Hepatocyte (in vitro differentiated cells): ENCODE results near the gene SMIM1. TPM values are rescaled to one million over a fixed set of nuclear protein-coding genes. Genes with fewer than 3 reads are reported as not detected.
A peak's percentile ranks its signal among the peaks of the same experiment; 100 is the strongest.

Experiments used
- DNase-seq: peaks from one replicate; pipeline ENCODE4 v3.0.0-alpha.2; 2016; ENCODE audit warnings: low spot score
- H2AFZ ChIP-seq: fragments of 200-600 bp; sonication (generic); 2 replicates; pipeline ENCODE4 v1.6.0; 2016; ENCODE audit warnings: antibody characterized with exemption, mild to moderate bottlenecking
- H3K27ac ChIP-seq: fragments of 200-600 bp; sonication (generic); 2 replicates; pipeline ENCODE4 v1.5.1; 2016; ENCODE audit warnings: mild to moderate bottlenecking
- H3K27me3 ChIP-seq: fragments of 200-600 bp; sonication (generic); 2 replicates; pipeline ENCODE4 v1.6.1; 2016
- H3K36me3 ChIP-seq: fragments of 200-600 bp; sonication (generic); replicated peaks from 2 replicates; pipeline ENCODE4 v1.5.1; 2016; ENCODE audit warnings: low read depth; ENCODE audit not compliant: insufficient read depth
- H3K4me1 ChIP-seq: fragments of 200-600 bp; sonication (generic); 2 replicates; pipeline ENCODE4 v1.5.1; 2016; ENCODE audit warnings: mild to moderate bottlenecking, moderate library complexity; ENCODE audit not compliant: insufficient read depth
- H3K4me2 ChIP-seq: fragments of 200-600 bp; sonication (generic); 2 replicates; pipeline ENCODE4 v1.6.0; 2016
- H3K4me3 ChIP-seq: fragments of 200-600 bp; sonication (generic); 2 replicates; pipeline ENCODE4 v1.5.1; 2016; ENCODE audit warnings: mild to moderate bottlenecking
- H3K79me2 ChIP-seq: fragments of 200-600 bp; sonication (generic); 2 replicates; pipeline ENCODE4 v1.6.0; 2017; ENCODE audit warnings: mild to moderate bottlenecking
- H3K9me2 ChIP-seq: fragments of 200-600 bp; sonication (generic); replicated peaks from 2 replicates; pipeline ENCODE4 v1.6.0; 2017; ENCODE audit warnings: mild to moderate bottlenecking; ENCODE audit not compliant: insufficient read depth
- H3K9me3 ChIP-seq: fragments of 200-600 bp; sonication (generic); 2 replicates; pipeline ENCODE4 v1.5.1; 2016; ENCODE audit warnings: low read depth, mild to moderate bottlenecking
- H4K20me1 ChIP-seq: fragments of 200-600 bp; sonication (generic); 2 replicates; pipeline ENCODE4 v1.6.0; 2016; ENCODE audit warnings: mild to moderate bottlenecking; ENCODE audit not compliant: insufficient read depth, poor library complexity, severe bottlenecking
- CTCF ChIP-seq: fragments of 200-600 bp; sonication (generic); IDR thresholded peaks from 2 replicates; pipeline ENCODE4 v1.5.1; 2016; ENCODE audit warnings: antibody characterized with exemption, mild to moderate bottlenecking; ENCODE audit not compliant: poor library complexity
- EZH2 ChIP-seq: fragments of 200-600 bp; sonication (generic); IDR thresholded peaks from 2 replicates; pipeline ENCODE4 v1.6.1; 2016; ENCODE audit warnings: antibody characterized with exemption, mild to moderate bottlenecking, borderline replicate concordance
- EZH2phosphoT487 ChIP-seq: fragments of 200-600 bp; sonication (generic); IDR thresholded peaks from one replicate; pipeline ENCODE4 v1.6.1; 2018; ENCODE audit warnings: antibody characterized with exemption, mild to moderate bottlenecking, low read depth, moderate library complexity; ENCODE audit not compliant: unreplicated experiment, severe bottlenecking
- WGBS: methylation state at CpG from one replicate; pipeline ENCODE4 v1.1.6; 2016; ENCODE audit warnings: low lambda C conversion rate; ENCODE audit errors: missing lambda C conversion rate; 5-methylcytosine and 5-hydroxymethylcytosine counted together
- polyA plus RNA-seq: library from polyadenylated mRNA; unstranded; fragments of >200 nt; fragmentation: Nextera tagmentation; extraction: Ambion mirVana; gene quantifications from 2 replicates; pipeline ENCODE4 v1.2.1, GENCODE V29; 2016
- total RNA-seq: library from RNA; depleted of rRNA; stranded (reverse); fragments of >200 nt; gene quantifications from 2 replicates; pipeline ENCODE4 v1.2.3, GENCODE V29; 2014

Gene SMIM1
- total and polyA plus RNA-seq, 2 experiments from 2014 or later, result 21.0 to 118 TPM

GRCh38 chr1:3743421-3743820 is 29.1 kb upstream of the SMIM1 start:
- no peaks in the 10 kb centered on the region for H3K36me3 ChIP-seq
- no peaks in the 10 kb centered on the region for H3K9me2 ChIP-seq
- no peak overlapping the region for H3K4me2 ChIP-seq
- no peaks in the 10 kb centered on the region for H3K9me3 ChIP-seq
- no peak overlapping the region for H3K4me3 ChIP-seq
- no peak overlapping the region for H3K27ac ChIP-seq
- H3K4me1 ChIP-seq, result no peaks in the 10 kb centered on the region
- no peaks in the 10 kb centered on the region for H4K20me1 ChIP-seq
- H3K27me3 ChIP-seq, result no peaks in the 10 kb centered on the region
- no peak for TF ChIP-seq EZH2
- TF ChIP-seq CTCF, result no peak
- no peak for TF ChIP-seq EZH2phosphoT487
- no peak overlapping the region for H2AFZ ChIP-seq
- DNase-seq, result no peak
- H3K79me2 ChIP-seq, result peaks cover 19% of the 10 kb centered on the region
- WGBS, result 94% methylated on average over 4 of the region's 4 CpGs

GRCh38 chr1:3743826-3744225 is 28.7 kb upstream of the SMIM1 start:
- no peaks in the 10 kb centered on the region for H3K4me1 ChIP-seq
- no peaks in the 10 kb centered on the region for H3K9me2 ChIP-seq
- no peak overlapping the region for H3K4me3 ChIP-seq
- H3K9me3 ChIP-seq, result no peaks in the 10 kb centered on the region
- no peak overlapping the region for H3K4me2 ChIP-seq
- H3K36me3 ChIP-seq, result no peaks in the 10 kb centered on the region
- WGBS, result 97% methylated on average over 12 of the region's 12 CpGs
- TF ChIP-seq EZH2phosphoT487 (no peak), CTCF (no peak), EZH2 (no peak)
- no peak for DNase-seq
- H3K27ac ChIP-seq, result no peak overlapping the region
- H3K79me2 ChIP-seq, result peaks cover 19% of the 10 kb centered on the region
- no peaks in the 10 kb centered on the region for H4K20me1 ChIP-seq
- H2AFZ ChIP-seq, result no peak overlapping the region
- no peaks in the 10 kb centered on the region for H3K27me3 ChIP-seq

GRCh38 chr1:3744646-3745045 is 27.9 kb upstream of the SMIM1 start:
- no peaks in the 10 kb centered on the region for H3K4me1 ChIP-seq
- H4K20me1 ChIP-seq, result no peaks in the 10 kb centered on the region
- H3K9me2 ChIP-seq, result no peaks in the 10 kb centered on the region
- H3K9me3 ChIP-seq, result no peaks in the 10 kb centered on the region
- DNase-seq, result no peak
- H3K4me2 ChIP-seq, result peak overlapping the region; percentile 99
- H3K27me3 ChIP-seq, result no peaks in the 10 kb centered on the region
- H3K27ac ChIP-seq, result no peak overlapping the region
- H3K79me2 ChIP-seq, result peaks cover 19% of the 10 kb centered on the region
- TF ChIP-seq CTCF (no peak), EZH2 (no peak), EZH2phosphoT487 (no peak)
- no peak overlapping the region for H2AFZ ChIP-seq
- 94% methylated on average over 10 of the region's 10 CpGs for WGBS
- no peaks in the 10 kb centered on the region for H3K36me3 ChIP-seq
- H3K4me3 ChIP-seq, result no peak overlapping the region

GRCh38 chr1:3745071-3745470 is 27.5 kb upstream of the SMIM1 start:
- Histone ChIP-seq H3K4me2 (peak overlapping the region; percentile 99), H3K9me3 (no peaks in the 10 kb centered on the region), H3K27ac (no peak overlapping the region), H2AFZ (no peak overlapping the region), H3K27me3 (no peaks in the 10 kb centered on the region), H3K36me3 (no peaks in the 10 kb centered on the region), H3K9me2 (no peaks in the 10 kb centered on the region), H3K4me3 (no peak overlapping the region), H3K4me1 (peaks cover under 1% of the 10 kb centered on the region), H4K20me1 (no peaks in the 10 kb centered on the region), H3K79me2 (peaks cover 19% of the 10 kb centered on the region)
- no peak for DNase-seq
- TF ChIP-seq EZH2phosphoT487 (no peak), CTCF (no peak), EZH2 (no peak)
- WGBS, result 94% methylated on average over 12 of the region's 12 CpGs
